Tibial nerve (tissue), 4 donors: ENCODE measurements around the gene OSBPL3.

Experiments used
- EP300 ChIP-seq, 2 donors: sonication (generic); formaldehyde crosslinking; IDR thresholded peaks; one replicate each; pipeline ENCODE4 v1.6.1; 2017; ENCODE audit warnings: antibody characterized with exemption in 2 of 2, mild to moderate bottlenecking in 1 of 2
- POLR2A ChIP-seq, 2 donors: fragments of 450-650 bp; IDR thresholded peaks; one replicate each; pipeline ENCODE4 v1.6.1; 2017; ENCODE audit warnings: antibody characterized with exemption in 2 of 2, mild to moderate bottlenecking in 2 of 2, moderate library complexity in 2 of 2
- TF ChIP-seq, protein P1 (sequence below), 5 experiments: fragments of 200-600 bp in 3 of 5; fragments of 450-650 bp in 2 of 5; sonication (generic) in 3 of 5; IDR thresholded peaks; one replicate each; pipeline ENCODE4 v1.5.1; 2016 to 2019; ENCODE audit warnings: antibody characterized with exemption in 5 of 5, mild to moderate bottlenecking in 3 of 5, moderate library complexity in 2 of 5

DNA sequence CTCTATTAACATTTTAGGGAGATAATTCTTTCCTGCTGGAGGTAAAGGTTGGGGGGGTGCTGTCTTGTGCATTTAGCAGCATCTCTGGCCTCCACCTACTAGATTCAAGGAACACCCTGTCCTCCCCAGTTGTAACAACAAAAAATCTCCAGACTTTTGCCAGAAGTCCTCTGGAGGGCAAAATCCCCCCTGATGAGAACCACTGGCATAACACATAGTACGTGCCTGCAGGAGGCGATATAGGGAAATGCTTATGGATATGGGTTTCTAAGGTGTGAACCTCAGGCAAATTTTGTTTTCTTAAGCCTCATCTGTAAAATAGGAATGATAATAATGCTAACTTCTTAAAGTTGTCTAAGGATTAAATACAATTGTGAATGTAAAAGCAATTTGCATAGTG is 2.9 kb upstream of the OSBPL3 start:
- TF ChIP-seq, protein P1, sequence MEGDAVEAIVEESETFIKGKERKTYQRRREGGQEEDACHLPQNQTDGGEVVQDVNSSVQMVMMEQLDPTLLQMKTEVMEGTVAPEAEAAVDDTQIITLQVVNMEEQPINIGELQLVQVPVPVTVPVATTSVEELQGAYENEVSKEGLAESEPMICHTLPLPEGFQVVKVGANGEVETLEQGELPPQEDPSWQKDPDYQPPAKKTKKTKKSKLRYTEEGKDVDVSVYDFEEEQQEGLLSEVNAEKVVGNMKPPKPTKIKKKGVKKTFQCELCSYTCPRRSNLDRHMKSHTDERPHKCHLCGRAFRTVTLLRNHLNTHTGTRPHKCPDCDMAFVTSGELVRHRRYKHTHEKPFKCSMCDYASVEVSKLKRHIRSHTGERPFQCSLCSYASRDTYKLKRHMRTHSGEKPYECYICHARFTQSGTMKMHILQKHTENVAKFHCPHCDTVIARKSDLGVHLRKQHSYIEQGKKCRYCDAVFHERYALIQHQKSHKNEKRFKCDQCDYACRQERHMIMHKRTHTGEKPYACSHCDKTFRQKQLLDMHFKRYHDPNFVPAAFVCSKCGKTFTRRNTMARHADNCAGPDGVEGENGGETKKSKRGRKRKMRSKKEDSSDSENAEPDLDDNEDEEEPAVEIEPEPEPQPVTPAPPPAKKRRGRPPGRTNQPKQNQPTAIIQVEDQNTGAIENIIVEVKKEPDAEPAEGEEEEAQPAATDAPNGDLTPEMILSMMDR (IDR thresholded peaks at IDR 0.05), result no peak
- TF ChIP-seq EP300 (IDR thresholded peaks at IDR 0.05), result no peak
- no peak for TF ChIP-seq POLR2A (IDR thresholded peaks at IDR 0.05)
